ENCODE data around the gene DIO3.
A peak's percentile ranks its signal among the peaks of the same experiment; 100 is the strongest.

Gene DIO3

DNA sequence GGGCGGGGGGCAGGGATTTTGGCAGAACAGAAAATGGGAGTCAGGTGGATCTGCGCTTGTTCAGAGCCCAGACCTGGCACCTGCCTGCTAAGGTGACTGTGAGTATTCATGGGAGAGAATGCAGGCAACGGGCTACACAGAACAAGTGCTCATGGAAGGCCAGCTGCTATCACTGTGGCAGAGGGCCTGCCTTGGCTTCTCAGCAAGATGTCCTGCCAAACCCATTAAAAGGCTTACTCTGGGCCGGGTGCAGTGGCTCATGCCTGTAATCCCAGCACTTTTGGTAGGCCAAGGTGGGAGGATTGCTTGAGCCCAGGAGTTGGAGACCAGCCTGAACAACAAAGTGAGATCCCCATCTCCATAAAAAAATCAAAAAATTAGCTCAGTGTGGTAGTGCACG is 21.0 kb downstream of the DIO3 start:
- TF ChIP-seq, protein P1, sequence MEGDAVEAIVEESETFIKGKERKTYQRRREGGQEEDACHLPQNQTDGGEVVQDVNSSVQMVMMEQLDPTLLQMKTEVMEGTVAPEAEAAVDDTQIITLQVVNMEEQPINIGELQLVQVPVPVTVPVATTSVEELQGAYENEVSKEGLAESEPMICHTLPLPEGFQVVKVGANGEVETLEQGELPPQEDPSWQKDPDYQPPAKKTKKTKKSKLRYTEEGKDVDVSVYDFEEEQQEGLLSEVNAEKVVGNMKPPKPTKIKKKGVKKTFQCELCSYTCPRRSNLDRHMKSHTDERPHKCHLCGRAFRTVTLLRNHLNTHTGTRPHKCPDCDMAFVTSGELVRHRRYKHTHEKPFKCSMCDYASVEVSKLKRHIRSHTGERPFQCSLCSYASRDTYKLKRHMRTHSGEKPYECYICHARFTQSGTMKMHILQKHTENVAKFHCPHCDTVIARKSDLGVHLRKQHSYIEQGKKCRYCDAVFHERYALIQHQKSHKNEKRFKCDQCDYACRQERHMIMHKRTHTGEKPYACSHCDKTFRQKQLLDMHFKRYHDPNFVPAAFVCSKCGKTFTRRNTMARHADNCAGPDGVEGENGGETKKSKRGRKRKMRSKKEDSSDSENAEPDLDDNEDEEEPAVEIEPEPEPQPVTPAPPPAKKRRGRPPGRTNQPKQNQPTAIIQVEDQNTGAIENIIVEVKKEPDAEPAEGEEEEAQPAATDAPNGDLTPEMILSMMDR (IDR thresholded peaks at IDR 0.05; ENCODE audit: low read length, missing control alignments), result no peak
- no peak for DNase-seq (ENCODE audit: low read depth)
- H3K4me3 ChIP-seq (replicated peaks; ENCODE audit: low read depth, low read length), result no peak overlapping the region

- TF ChIP-seq, protein P1 (IDR thresholded peaks at IDR 0.05; ENCODE audit: low read length, missing control alignments), result no peak
- H3K4me3 ChIP-seq (replicated peaks; ENCODE audit: low read depth, low read length), result no peak overlapping the region
- DNase-seq (ENCODE audit: low read depth), result no peak
These were observed 21.9 kb downstream of the DIO3 start for GRCh38 chr14:101583006-101583714.

DNA sequence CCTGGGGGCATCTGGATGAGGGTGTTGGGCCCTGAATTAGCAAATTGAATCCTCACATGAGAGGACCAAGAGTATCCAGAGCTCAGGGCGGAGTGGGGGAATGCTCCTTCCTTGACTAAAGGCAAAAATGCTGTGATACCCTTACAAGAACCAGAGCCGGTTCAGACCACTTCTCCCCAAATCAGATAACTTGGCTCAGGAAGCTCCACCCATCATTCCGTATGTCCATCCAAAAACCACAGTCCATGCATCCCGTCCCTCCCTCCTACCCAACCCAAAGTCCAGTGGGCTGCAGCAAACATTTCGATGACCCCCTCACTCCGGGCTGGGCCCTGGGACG is 22.4 kb downstream of the DIO3 start:
- DNase-seq (ENCODE audit: low read depth), result no peak
- no peak overlapping the region for H3K4me3 ChIP-seq (replicated peaks; ENCODE audit: low read depth, low read length)
- TF ChIP-seq, protein P1 (IDR thresholded peaks at IDR 0.05; ENCODE audit: low read length, missing control alignments), result no peak

DNA sequence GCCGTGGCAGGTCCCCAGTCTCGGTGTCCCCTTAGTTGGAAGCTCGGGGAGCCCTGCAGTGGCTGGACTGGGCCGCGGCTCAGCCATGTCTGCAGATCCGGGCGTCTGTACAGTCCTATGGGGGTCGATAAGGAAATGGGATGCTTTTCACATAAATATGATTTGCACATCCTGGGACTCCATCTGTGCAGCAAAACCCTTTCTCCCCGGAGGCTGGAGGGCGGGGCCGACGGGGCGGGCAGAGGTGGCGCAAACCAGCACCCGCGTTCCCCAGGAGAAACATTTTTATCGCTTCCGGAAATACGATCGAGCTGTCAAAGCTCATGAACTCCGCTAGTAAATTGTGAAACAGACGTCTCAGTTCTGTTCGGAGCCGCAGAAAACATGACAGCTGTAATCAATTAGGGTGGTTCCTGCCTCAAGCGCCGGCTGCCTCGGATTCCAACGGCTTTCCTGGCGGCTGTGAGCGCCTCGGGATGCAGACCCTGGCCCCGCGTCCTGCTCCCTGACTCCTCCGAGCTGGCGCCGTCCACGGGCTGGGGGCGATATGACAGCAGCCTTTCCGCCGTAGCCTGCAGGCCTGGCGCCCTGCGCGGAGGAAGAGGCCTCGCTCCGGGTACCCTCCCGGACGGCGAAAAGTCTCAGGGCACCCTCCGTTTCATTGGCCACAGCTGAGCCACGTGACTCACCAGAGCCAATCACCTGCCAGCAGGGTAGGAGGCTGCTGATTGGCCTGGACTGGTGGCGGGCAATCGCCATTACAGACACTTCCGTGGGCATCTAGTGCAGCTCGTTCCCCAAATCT is 23.0 kb downstream of the DIO3 start:
- peak; percentile 36 for DNase-seq (ENCODE audit: low read depth)
- TF ChIP-seq, protein P1 (IDR thresholded peaks at IDR 0.05; ENCODE audit: low read length, missing control alignments), result no peak
- no peak overlapping the region for H3K4me3 ChIP-seq (replicated peaks; ENCODE audit: low read depth, low read length)

GRCh38 chr14:101585211-101585610 is 23.9 kb downstream of the DIO3 start:
- H3K4me3 ChIP-seq (replicated peaks; ENCODE audit: low read depth, low read length), result no peak overlapping the region
- TF ChIP-seq, protein P1 (IDR thresholded peaks at IDR 0.05; ENCODE audit: low read length, missing control alignments), result no peak
- no peak for DNase-seq (ENCODE audit: low read depth)

- H3K4me3 ChIP-seq (replicated peaks; ENCODE audit: low read depth, low read length), result no peak overlapping the region
- DNase-seq (ENCODE audit: low read depth), result no peak
- TF ChIP-seq, protein P1 (IDR thresholded peaks at IDR 0.05; ENCODE audit: low read length, missing control alignments), result no peak
These were observed 25.5 kb downstream of the DIO3 start for GRCh38 chr14:101586531-101587430.

All from fibroblast of pulmonary artery (primary cell).